Keratinocyte (primary cell): ENCODE measurements around the gene PTPRU. TPM values are rescaled to one million over a fixed set of nuclear protein-coding genes. Genes with fewer than 3 reads are reported as not detected.

Source experiments
- DNase-seq: peaks from one replicate; pipeline ENCODE4 v3.0.0-alpha.2; 2011; ENCODE audit warnings: low read depth, missing footprints, low spot score
- FAIRE-seq: peaks from 2 replicates; lab custom pipeline; 2011; peaks lifted over from hg19 to GRCh38; lab: Jason Lieb, UNC
- H2AFZ ChIP-seq: 2 replicates; pipeline ENCODE4 v1.6.0; 2012; ENCODE audit warnings: low read length, control low read depth, inconsistent platforms; ENCODE audit not compliant: control insufficient read depth
- H3K27ac ChIP-seq: 2 replicates; pipeline ENCODE4 v1.5.1; 2011; ENCODE audit warnings: low read length; ENCODE audit not compliant: control insufficient read depth, insufficient read depth
- H3K27me3 ChIP-seq: 3 replicates; pipeline ENCODE4 v1.6.0; 2011; ENCODE audit warnings: low read length; ENCODE audit not compliant: control insufficient read depth, insufficient read depth; ENCODE audit errors: extremely low read depth
- H3K36me3 ChIP-seq, 2 experiments: 2 replicates in 1 of 2; 3 replicates in 1 of 2; pipeline ENCODE4 v1.5.1; 2011; ENCODE audit warnings: low read length in 2 of 2, mild to moderate bottlenecking in 1 of 2; ENCODE audit not compliant: control insufficient read depth in 2 of 2, insufficient read depth in 2 of 2; ENCODE audit errors: extremely low read depth in 1 of 2
- H3K4me1 ChIP-seq: 3 replicates; pipeline ENCODE4 v1.5.1; 2011; ENCODE audit warnings: low read length; ENCODE audit not compliant: control insufficient read depth, insufficient read depth; ENCODE audit errors: extremely low read depth
- H3K4me2 ChIP-seq: 3 replicates; pipeline ENCODE4 v1.6.0; 2011; ENCODE audit warnings: low read depth, low read length; ENCODE audit not compliant: control insufficient read depth, insufficient read depth; ENCODE audit errors: extremely low read depth
- H3K4me3 ChIP-seq, 3 experiments: fragments of 200-600 bp in 1 of 3; sonication (generic) in 1 of 3; 2 replicates in 2 of 3; 3 replicates in 1 of 3; pipeline ENCODE4 v1.5.1; 2011 to 2016; ENCODE audit warnings: low read length in 3 of 3, mild to moderate bottlenecking in 3 of 3, control low read depth in 2 of 3, inconsistent platforms in 1 of 3, low read depth in 1 of 3, mixed read lengths in 1 of 3, mixed run types in 1 of 3, moderate library complexity in 1 of 3; ENCODE audit not compliant: control insufficient read depth in 2 of 3, insufficient read depth in 2 of 3; ENCODE audit errors: extremely low read depth in 1 of 3
- H3K79me2 ChIP-seq: 2 replicates; pipeline ENCODE4 v1.6.0; 2012; ENCODE audit warnings: low read length; ENCODE audit not compliant: control insufficient read depth, insufficient read depth
- H3K9ac ChIP-seq: 3 replicates; pipeline ENCODE4 v1.6.0; 2011; ENCODE audit warnings: low read length; ENCODE audit not compliant: control insufficient read depth, insufficient read depth; ENCODE audit errors: extremely low read depth
- H3K9me1 ChIP-seq: 3 replicates; pipeline ENCODE4 v1.6.0; 2011; ENCODE audit warnings: low read length; ENCODE audit not compliant: control insufficient read depth, insufficient read depth; ENCODE audit errors: extremely low read depth
- H3K9me3 ChIP-seq: 2 replicates; pipeline ENCODE4 v1.5.1; 2012; ENCODE audit warnings: low read depth, low read length; ENCODE audit not compliant: control insufficient read depth
- H4K20me1 ChIP-seq: 3 replicates; pipeline ENCODE4 v1.6.0; 2011; ENCODE audit warnings: low read length; ENCODE audit not compliant: control insufficient read depth, insufficient read depth; ENCODE audit errors: extremely low read depth
- EZH2 ChIP-seq: IDR thresholded peaks from one replicate; pipeline ENCODE4 v1.6.1; 2012; ENCODE audit warnings: inconsistent platforms, mild to moderate bottlenecking, low read length, moderate library complexity
- dilution Hi-C: fragments of 300-500 bp; cut with MboI; formaldehyde crosslinking; loops from one replicate; pipeline ENCODE4 v1.7.0; 2020; ENCODE audit warnings: low sequenced_read_pairs; ENCODE audit not compliant: extremely low pct_ligation_motif_present
- polyA plus RNA-seq, 5 experiments: library from polyadenylated mRNA; depleted of rRNA in 3 of 5; stranded (reverse) in 3 of 5; stranded (forward) in 1 of 5; unstranded in 1 of 5; fragments of >200 nt; gene quantifications; 1 replicate in 1 of 5; 2 replicates in 3 of 5; 3 replicates in 1 of 5; pipeline versions ENCODE4 v1.2.1 to v1.2.3, GENCODE V29; 2011 to 2012; ENCODE audit warnings: missing spikeins in 2 of 5, low read depth in 1 of 5, low replicate concordance in 1 of 5
- TF ChIP-seq, protein P1 (sequence below), 3 experiments: IDR thresholded peaks in 1 of 3; conservative IDR thresholded peaks in 1 of 3; optimal IDR thresholded peaks in 1 of 3; 2 replicates in 2 of 3; 3 replicates in 1 of 3; pipeline versions ENCODE3 to v1.5.1; 2011; ENCODE audit warnings: low read length in 3 of 3, mild to moderate bottlenecking in 3 of 3, moderate library complexity in 2 of 3, control low read depth in 1 of 3, inconsistent platforms in 1 of 3; ENCODE audit not compliant: insufficient read depth in 2 of 3; ENCODE audit errors: extremely low read depth in 1 of 3

Gene PTPRU
- polyA plus RNA-seq, 1 donor (not counting 4 experiments of a cell fraction or from before 2014, with no cell fraction given) = 4.3 TPM

DNA sequence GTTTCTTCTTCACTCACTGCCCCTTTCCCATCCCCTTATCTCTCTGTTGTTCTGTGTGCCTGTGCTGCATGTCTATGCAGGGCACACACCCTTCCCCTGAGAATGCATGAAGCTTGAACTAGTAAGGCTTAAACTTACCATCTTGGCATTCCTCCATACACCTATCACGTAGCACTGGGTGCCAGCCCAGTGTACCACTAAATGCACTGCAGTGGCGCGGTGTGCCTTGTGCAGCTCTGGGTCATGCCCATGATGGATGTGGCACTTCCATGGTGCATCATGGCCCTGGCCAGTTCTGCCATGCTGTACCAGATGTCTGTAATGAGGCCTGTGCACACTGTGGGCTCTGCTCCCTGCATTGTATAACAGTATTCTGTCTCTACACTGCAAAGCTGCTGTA, 10.7 kb downstream of the PTPRU start:
- Histone ChIP-seq H3K79me2 (no peaks in the 10 kb centered on the region), H3K27ac (no peak overlapping the region), H3K4me2 (no peak overlapping the region), H3K4me3 (no peak overlapping the region), H3K9me1 (no peaks in the 10 kb centered on the region), H3K36me3 (no peaks in the 10 kb centered on the region), H2AFZ (no peak overlapping the region), H3K4me1 (peaks cover 13% of the 10 kb centered on the region), H3K27me3 (no peaks in the 10 kb centered on the region), H3K9ac (no peak overlapping the region), H3K9me3 (no peaks in the 10 kb centered on the region), H4K20me1 (no peaks in the 10 kb centered on the region)
- dilution Hi-C loops = loop anchor here (25.0 kb wide), 1 partner anchor 115 kb away; no protein-coding TSS in a partner anchor
- TF ChIP-seq EZH2 = no peak
- TF ChIP-seq, protein P1, sequence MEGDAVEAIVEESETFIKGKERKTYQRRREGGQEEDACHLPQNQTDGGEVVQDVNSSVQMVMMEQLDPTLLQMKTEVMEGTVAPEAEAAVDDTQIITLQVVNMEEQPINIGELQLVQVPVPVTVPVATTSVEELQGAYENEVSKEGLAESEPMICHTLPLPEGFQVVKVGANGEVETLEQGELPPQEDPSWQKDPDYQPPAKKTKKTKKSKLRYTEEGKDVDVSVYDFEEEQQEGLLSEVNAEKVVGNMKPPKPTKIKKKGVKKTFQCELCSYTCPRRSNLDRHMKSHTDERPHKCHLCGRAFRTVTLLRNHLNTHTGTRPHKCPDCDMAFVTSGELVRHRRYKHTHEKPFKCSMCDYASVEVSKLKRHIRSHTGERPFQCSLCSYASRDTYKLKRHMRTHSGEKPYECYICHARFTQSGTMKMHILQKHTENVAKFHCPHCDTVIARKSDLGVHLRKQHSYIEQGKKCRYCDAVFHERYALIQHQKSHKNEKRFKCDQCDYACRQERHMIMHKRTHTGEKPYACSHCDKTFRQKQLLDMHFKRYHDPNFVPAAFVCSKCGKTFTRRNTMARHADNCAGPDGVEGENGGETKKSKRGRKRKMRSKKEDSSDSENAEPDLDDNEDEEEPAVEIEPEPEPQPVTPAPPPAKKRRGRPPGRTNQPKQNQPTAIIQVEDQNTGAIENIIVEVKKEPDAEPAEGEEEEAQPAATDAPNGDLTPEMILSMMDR (optimal IDR thresholded peaks at IDR 0.05 in 1 of 3, IDR thresholded peaks at IDR 0.05 in 1 of 3, conservative IDR thresholded peaks at IDR 0.05 in 1 of 3; ENCODE audit: extremely low read depth in 1 of 3, insufficient read depth in 2 of 3, low read length in 3 of 3) = no peak
- DNase-seq (no peak), FAIRE-seq (no peak)

DNA sequence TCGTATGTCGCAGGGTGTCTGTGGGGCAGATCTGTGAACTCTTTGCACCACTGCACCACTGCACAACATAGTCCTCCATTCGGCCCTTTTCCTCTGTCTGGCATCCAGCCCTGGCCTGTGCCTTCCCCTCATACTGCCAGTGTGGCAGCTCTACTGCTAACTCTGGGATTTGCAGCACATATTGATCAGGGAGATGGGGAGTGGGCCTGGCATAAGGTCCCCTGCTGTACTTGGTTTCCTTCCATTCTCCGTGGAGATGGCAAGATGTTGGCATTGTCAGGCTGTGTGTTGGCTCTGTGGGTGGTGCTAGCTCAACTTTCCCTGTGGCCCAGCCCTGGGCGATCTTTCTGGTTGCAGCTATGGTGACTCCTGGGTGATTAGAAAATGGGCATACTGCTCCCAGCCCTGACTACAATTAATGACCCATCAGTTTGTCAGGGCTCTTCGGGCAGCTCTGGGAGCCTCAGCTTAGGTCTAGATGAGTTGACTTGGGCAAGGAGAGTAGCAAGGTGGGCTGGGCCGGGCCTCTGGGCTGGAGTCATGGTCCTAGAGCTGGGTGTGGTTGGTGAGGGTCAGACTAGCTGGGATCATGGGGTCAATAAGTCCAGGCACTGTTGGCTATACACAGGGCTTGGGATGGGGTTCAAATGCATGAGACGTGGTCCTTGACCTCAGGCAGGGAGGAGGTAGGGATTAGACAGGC, 11.4 kb downstream of the PTPRU start:
- Histone ChIP-seq H3K4me2 (no peak overlapping the region), H3K79me2 (no peaks in the 10 kb centered on the region)

More for the DNA sequence above, 11.4 kb downstream of the PTPRU start:
- Histone ChIP-seq H4K20me1 (no peaks in the 10 kb centered on the region), H3K4me3 (no peak overlapping the region), H3K27me3 (no peaks in the 10 kb centered on the region), H3K9me1 (no peaks in the 10 kb centered on the region), H3K36me3 (no peaks in the 10 kb centered on the region), H3K9ac (no peak overlapping the region), H3K4me1 (peaks cover 13% of the 10 kb centered on the region), H2AFZ (no peak overlapping the region), H3K27ac (no peak overlapping the region), H3K9me3 (no peaks in the 10 kb centered on the region)
- dilution Hi-C loops = loop anchor here (25.0 kb wide), 1 partner anchor 115 kb away; no protein-coding TSS in a partner anchor
- DNase-seq = no peak
- no peak for FAIRE-seq
- TF ChIP-seq EZH2 = no peak
- TF ChIP-seq, protein P1 (optimal IDR thresholded peaks at IDR 0.05 in 1 of 3, IDR thresholded peaks at IDR 0.05 in 1 of 3, conservative IDR thresholded peaks at IDR 0.05 in 1 of 3; ENCODE audit: extremely low read depth in 1 of 3, insufficient read depth in 2 of 3, low read length in 3 of 3) = no peak
